OCI-LY3 (cell line): ENCODE data around the gene CMC4.
A peak's percentile ranks its signal among the peaks of the same experiment; 100 is the strongest.

ENCODE experiments used
- H2AFZ ChIP-seq: fragments of 200-600, 300-600 bp; shearing (Covaris generic); 2 replicates; pipeline ENCODE4 v1.6.0; 2014; ENCODE audit warnings: antibody characterized with exemption, low read depth, low read length
- H3K27ac ChIP-seq: fragments of 200-600, 300-600 bp; sonication (generic); 2 replicates; pipeline ENCODE4 v1.5.1; 2014; ENCODE audit warnings: mild to moderate bottlenecking, low read length, moderate library complexity, mixed read lengths
- H3K27me3 ChIP-seq: fragments of 200-600, 300-600 bp; sonication (generic); 2 replicates; pipeline ENCODE4 v1.6.1; 2014; ENCODE audit warnings: low read depth, low read length, mixed read lengths
- H3K36me3 ChIP-seq: fragments of 200-600, 300-600 bp; sonication (generic); replicated peaks from 2 replicates; pipeline ENCODE3; 2014; ENCODE audit warnings: low read depth, low read length, mixed read lengths
- H3K4me1 ChIP-seq: fragments of 300-600, 200-600 bp; sonication (generic); 2 replicates; pipeline ENCODE4 v1.6.1; 2014; ENCODE audit warnings: low read length, mixed read lengths
- H3K4me2 ChIP-seq: fragments of 200-600, 300-600 bp; sonication (generic); 2 replicates; pipeline ENCODE4 v1.6.1; 2014; ENCODE audit warnings: low read length, mixed read lengths
- H3K4me3 ChIP-seq: fragments of 300-600, 200-600 bp; sonication (generic); 2 replicates; pipeline ENCODE4 v1.5.1; 2014; ENCODE audit warnings: antibody characterized with exemption, mild to moderate bottlenecking, low read length, moderate library complexity
- H3K79me2 ChIP-seq: fragments of 300-600, 200-600 bp; shearing (Covaris generic); 2 replicates; pipeline ENCODE4 v1.6.1; 2014; ENCODE audit warnings: mild to moderate bottlenecking, low read length, mixed read lengths
- H3K9ac ChIP-seq: fragments of 300-600, 200-600 bp; shearing (Covaris generic); 2 replicates; pipeline ENCODE4 v1.6.0; 2014; ENCODE audit warnings: mild to moderate bottlenecking, low read length, moderate library complexity
- H3K9me3 ChIP-seq: fragments of 200-600, 300-600 bp; shearing (Covaris generic); 2 replicates; pipeline ENCODE4 v1.6.1; 2014; ENCODE audit warnings: low read length, mixed read lengths; ENCODE audit not compliant: insufficient read depth
- H4K20me1 ChIP-seq: fragments of 200-600, 300-600 bp; sonication (generic); 2 replicates; pipeline ENCODE4 v1.6.1; 2016; ENCODE audit warnings: low read length, mixed read lengths; ENCODE audit not compliant: insufficient read depth
- EZH2phosphoT487 ChIP-seq: fragments of 200-600 bp; shearing (Covaris generic); IDR thresholded peaks from 2 replicates; pipeline ENCODE4 v1.6.1; 2018; ENCODE audit warnings: antibody characterized with exemption, mixed run types, low read depth
- TF ChIP-seq, protein P1 (sequence below): fragments of 200-600, 300-600 bp; sonication (generic); IDR thresholded peaks from 2 replicates; pipeline ENCODE4 v1.5.1; 2014; ENCODE audit warnings: antibody characterized with exemption, low read length, low read depth

The CMC4 gene

DNA sequence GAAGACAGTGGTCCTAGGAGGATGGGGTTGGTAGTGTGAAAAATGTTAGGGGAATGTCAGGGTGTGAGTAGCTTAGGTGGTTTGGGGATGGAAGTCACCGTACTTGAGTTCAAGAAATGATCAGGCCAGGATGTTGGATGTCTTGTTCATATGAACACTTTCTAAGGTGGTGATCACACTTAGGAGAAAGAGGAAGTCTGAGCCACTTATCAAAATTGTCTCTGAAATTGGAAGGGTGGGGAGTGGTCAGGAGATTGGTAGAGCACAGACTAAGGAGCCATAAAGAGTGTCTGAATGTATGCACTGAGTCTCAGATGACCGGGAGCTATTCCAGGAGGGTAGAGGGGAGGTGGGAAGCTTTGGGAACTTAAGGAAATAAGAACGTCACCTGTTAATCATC is 17.3 kb downstream of the CMC4 start:
- Histone ChIP-seq H3K27me3 (no peaks in the 10 kb centered on the region), H2AFZ (no peak overlapping the region), H3K27ac (no peak overlapping the region), H3K79me2 (no peaks in the 10 kb centered on the region), H3K36me3 (no peaks in the 10 kb centered on the region), H3K4me3 (no peak overlapping the region), H3K9ac (no peak overlapping the region), H3K9me3 (no peaks in the 10 kb centered on the region), H4K20me1 (no peaks in the 10 kb centered on the region), H3K4me2 (no peak overlapping the region), H3K4me1 (no peaks in the 10 kb centered on the region; the same call in 1 of the 2 replicates)
- TF ChIP-seq, protein P1, sequence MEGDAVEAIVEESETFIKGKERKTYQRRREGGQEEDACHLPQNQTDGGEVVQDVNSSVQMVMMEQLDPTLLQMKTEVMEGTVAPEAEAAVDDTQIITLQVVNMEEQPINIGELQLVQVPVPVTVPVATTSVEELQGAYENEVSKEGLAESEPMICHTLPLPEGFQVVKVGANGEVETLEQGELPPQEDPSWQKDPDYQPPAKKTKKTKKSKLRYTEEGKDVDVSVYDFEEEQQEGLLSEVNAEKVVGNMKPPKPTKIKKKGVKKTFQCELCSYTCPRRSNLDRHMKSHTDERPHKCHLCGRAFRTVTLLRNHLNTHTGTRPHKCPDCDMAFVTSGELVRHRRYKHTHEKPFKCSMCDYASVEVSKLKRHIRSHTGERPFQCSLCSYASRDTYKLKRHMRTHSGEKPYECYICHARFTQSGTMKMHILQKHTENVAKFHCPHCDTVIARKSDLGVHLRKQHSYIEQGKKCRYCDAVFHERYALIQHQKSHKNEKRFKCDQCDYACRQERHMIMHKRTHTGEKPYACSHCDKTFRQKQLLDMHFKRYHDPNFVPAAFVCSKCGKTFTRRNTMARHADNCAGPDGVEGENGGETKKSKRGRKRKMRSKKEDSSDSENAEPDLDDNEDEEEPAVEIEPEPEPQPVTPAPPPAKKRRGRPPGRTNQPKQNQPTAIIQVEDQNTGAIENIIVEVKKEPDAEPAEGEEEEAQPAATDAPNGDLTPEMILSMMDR = no peak
- TF ChIP-seq EZH2phosphoT487 = no peak

GRCh38 chrX:155052738-155053498 is 18.0 kb downstream of the CMC4 start:
- Histone ChIP-seq H3K27ac (no peak overlapping the region), H3K4me2 (no peak overlapping the region), H3K9ac (no peak overlapping the region), H3K4me3 (no peak overlapping the region), H4K20me1 (no peaks in the 10 kb centered on the region), H3K27me3 (no peaks in the 10 kb centered on the region), H2AFZ (no peak overlapping the region), H3K79me2 (no peaks in the 10 kb centered on the region), H3K4me1 (no peaks in the 10 kb centered on the region; the same call in 1 of the 2 replicates), H3K9me3 (no peaks in the 10 kb centered on the region), H3K36me3 (no peaks in the 10 kb centered on the region)
- TF ChIP-seq EZH2phosphoT487 = no peak
- TF ChIP-seq, protein P1 = no peak

- Histone ChIP-seq H4K20me1 (no peaks in the 10 kb centered on the region), H2AFZ (no peak overlapping the region)
- TF ChIP-seq, protein P1 = peak; percentile 70
- TF ChIP-seq EZH2phosphoT487 = no peak
Observed at GRCh38 chrX:155048977-155049619, 21.8 kb downstream of the CMC4 start.

GRCh38 chrX:155046811-155047528 is 24.0 kb downstream of the CMC4 start:
- H3K9me3 ChIP-seq = no peaks in the 10 kb centered on the region
- H3K9ac ChIP-seq = no peak overlapping the region
- no peaks in the 10 kb centered on the region for H3K36me3 ChIP-seq
- no peaks in the 10 kb centered on the region for H3K79me2 ChIP-seq
- no peaks in the 10 kb centered on the region for H3K27me3 ChIP-seq
- no peaks in the 10 kb centered on the region for H3K4me1 ChIP-seq
- no peak for TF ChIP-seq EZH2phosphoT487
- TF ChIP-seq, protein P1 = no peak
- no peak overlapping the region for H3K4me2 ChIP-seq
- no peak overlapping the region for H3K4me3 ChIP-seq
- no peaks in the 10 kb centered on the region for H4K20me1 ChIP-seq
- no peak overlapping the region for H2AFZ ChIP-seq
- H3K27ac ChIP-seq = no peak overlapping the region

More at GRCh38 chrX:155048977-155049619, 21.8 kb downstream of the CMC4 start:
- Histone ChIP-seq H3K27ac (no peak overlapping the region), H3K79me2 (no peaks in the 10 kb centered on the region), H3K9ac (no peak overlapping the region), H3K36me3 (no peaks in the 10 kb centered on the region), H3K4me1 (no peaks in the 10 kb centered on the region), H3K27me3 (no peaks in the 10 kb centered on the region), H3K4me2 (no peak overlapping the region), H3K9me3 (no peaks in the 10 kb centered on the region), H3K4me3 (no peak overlapping the region)
